PFSK-1 (cell line): ENCODE data around the gene PTCHD1.

Experiments used
- FOXP2 ChIP-seq: optimal IDR thresholded peaks from 2 replicates; pipeline ENCODE3; 2011; ENCODE audit warnings: borderline replicate concordance, control low read depth, inconsistent platforms; ENCODE audit not compliant: insufficient read depth; ENCODE audit errors: extremely low read length, extremely low read depth
- POLR2AphosphoS5 ChIP-seq: IDR thresholded peaks from 2 replicates; pipeline ENCODE4 v1.6.1; 2012; ENCODE audit warnings: low read depth, mild to moderate bottlenecking, control low read depth, low read length, moderate library complexity
- SIN3A ChIP-seq: IDR thresholded peaks from 2 replicates; pipeline ENCODE4 v1.6.1; 2012; ENCODE audit warnings: mild to moderate bottlenecking, low read length, moderate library complexity, borderline replicate concordance; ENCODE audit not compliant: insufficient read depth
- TAF1 ChIP-seq: IDR thresholded peaks from 2 replicates; pipeline ENCODE4 v1.6.1; 2012; ENCODE audit warnings: low read length, control low read depth, borderline replicate concordance; ENCODE audit not compliant: insufficient read depth
- TF ChIP-seq, protein P1 (sequence below), 2 experiments: IDR thresholded peaks; 2 replicates each; pipeline versions ENCODE4 v1.6.1 to v1.8.0; 2011 to 2012; ENCODE audit warnings: low read depth in 2 of 2, low read length in 2 of 2, control low read depth in 1 of 2, inconsistent platforms in 1 of 2, mild to moderate bottlenecking in 1 of 2, moderate library complexity in 1 of 2; ENCODE audit not compliant: insufficient read depth in 1 of 2

The PTCHD1 gene

DNA sequence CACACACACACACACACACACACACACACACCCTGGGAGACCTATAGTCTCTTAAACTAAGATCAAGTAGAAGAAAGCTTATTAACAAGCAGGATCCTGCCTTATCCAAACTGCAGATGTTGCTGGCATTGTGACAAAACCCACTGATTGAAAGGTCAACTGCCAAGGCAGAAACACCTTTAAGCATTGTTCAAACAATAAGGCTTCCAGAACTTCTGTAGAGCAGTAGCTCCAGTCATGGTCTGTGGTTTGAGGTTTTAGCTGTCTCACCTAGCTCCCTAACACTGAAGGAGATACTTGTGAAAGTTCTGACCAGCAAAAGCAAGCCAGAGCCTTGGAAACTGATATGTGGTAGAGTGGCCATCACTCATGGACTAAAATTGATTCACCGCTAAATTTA, 59.8 kb downstream of the PTCHD1 start:
- TF ChIP-seq SIN3A (no peak), TAF1 (no peak), POLR2AphosphoS5 (no peak)
- TF ChIP-seq, protein P1, sequence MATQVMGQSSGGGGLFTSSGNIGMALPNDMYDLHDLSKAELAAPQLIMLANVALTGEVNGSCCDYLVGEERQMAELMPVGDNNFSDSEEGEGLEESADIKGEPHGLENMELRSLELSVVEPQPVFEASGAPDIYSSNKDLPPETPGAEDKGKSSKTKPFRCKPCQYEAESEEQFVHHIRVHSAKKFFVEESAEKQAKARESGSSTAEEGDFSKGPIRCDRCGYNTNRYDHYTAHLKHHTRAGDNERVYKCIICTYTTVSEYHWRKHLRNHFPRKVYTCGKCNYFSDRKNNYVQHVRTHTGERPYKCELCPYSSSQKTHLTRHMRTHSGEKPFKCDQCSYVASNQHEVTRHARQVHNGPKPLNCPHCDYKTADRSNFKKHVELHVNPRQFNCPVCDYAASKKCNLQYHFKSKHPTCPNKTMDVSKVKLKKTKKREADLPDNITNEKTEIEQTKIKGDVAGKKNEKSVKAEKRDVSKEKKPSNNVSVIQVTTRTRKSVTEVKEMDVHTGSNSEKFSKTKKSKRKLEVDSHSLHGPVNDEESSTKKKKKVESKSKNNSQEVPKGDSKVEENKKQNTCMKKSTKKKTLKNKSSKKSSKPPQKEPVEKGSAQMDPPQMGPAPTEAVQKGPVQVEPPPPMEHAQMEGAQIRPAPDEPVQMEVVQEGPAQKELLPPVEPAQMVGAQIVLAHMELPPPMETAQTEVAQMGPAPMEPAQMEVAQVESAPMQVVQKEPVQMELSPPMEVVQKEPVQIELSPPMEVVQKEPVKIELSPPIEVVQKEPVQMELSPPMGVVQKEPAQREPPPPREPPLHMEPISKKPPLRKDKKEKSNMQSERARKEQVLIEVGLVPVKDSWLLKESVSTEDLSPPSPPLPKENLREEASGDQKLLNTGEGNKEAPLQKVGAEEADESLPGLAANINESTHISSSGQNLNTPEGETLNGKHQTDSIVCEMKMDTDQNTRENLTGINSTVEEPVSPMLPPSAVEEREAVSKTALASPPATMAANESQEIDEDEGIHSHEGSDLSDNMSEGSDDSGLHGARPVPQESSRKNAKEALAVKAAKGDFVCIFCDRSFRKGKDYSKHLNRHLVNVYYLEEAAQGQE (IDR thresholded peaks at IDR 0.05; ENCODE audit: insufficient read depth in 1 of 2, low read depth in 2 of 2, low read length in 2 of 2), result no peak

DNA sequence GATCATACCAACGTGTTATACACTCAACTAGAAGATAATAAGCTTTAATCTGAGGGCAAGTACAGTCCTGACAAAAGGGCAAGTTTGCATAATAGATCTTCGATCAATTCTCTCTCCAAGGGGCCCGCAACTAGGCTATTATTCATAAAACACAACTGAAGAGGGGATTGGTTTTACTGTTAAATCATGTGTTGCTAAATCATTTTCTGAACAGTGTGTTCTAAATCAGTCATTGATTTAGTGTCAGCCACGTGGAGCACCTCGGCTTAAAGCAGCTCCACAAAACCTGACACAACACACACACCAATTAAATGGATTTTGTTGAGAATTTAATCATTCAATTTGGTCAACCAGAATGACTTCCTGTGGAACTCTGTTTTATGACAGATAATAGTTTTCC, 61.6 kb downstream of the PTCHD1 start:
- TF ChIP-seq SIN3A (no peak), TAF1 (no peak)

DNA sequence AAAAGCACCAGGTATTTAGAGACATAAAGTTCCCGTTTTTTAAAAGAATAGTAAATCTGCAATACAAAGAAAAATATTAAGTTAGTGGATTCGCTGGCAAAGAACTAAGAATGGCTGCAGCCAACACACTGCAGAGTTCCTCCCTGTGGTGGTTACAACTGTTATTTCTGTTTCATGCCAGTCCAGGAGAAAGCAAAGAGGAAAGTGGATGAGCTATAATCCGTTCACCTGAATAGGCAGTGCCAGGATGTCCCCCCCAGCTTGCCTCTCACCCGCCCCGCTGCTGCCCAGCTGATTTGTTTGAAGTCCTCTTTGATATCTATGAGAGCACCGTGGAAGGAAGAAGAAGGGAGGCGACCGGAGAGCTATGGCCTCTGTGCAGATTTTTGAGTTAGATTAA, 63.9 kb downstream of the PTCHD1 start:
- TF ChIP-seq SIN3A (no peak), TAF1 (no peak), FOXP2 (no peak), POLR2AphosphoS5 (no peak)
- TF ChIP-seq, protein P1 (IDR thresholded peaks at IDR 0.05; ENCODE audit: insufficient read depth in 1 of 2, low read depth in 2 of 2, low read length in 2 of 2), result no peak

DNA sequence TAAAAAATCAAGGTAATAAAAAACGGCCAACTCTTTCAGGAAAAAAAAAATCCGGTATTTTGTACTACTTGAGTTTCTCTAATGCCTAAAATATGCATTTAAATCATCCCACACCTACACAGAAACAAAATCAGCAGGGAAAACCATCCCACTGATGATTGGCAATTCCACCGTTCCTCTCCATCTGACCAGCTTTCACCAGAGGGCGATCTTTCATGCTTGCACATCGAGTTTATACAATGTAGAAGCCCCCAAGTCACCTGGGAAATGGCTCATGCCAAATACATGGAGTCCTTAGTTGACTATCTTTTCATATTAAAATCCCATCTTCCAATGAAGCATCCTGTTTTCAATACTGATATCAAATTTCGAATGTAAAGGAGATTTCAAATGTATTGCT, 69.2 kb downstream of the PTCHD1 start:
- TF ChIP-seq FOXP2 (no peak), TAF1 (no peak), POLR2AphosphoS5 (no peak)
- TF ChIP-seq, protein P1 (IDR thresholded peaks at IDR 0.05; ENCODE audit: insufficient read depth in 1 of 2, low read depth in 2 of 2, low read length in 2 of 2), result no peak

DNA sequence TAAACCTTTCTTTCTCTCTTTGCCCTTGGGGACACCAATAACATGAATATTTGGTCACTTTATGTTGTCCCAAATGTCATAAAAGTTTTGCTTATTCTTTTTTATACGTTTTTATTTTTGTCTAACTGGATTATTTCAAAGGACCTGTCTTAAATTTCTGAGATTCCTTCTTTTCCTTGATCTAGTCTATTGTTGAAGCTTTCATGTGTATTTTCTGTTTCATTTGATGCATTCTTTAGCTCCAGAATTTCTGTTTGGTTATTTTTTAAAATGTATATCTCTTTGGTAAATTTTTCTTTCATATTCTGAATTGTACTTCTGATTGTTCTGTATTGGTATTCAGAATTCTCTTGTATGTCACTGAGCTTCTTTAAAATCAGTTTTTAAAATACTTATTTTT, 88.3 kb downstream of the PTCHD1 start:
- TF ChIP-seq TAF1 (no peak), SIN3A (no peak), POLR2AphosphoS5 (no peak), FOXP2 (no peak)
- TF ChIP-seq, protein P1 (IDR thresholded peaks at IDR 0.05; ENCODE audit: insufficient read depth in 1 of 2, low read depth in 2 of 2, low read length in 2 of 2), result no peak
